ENCODE data around the gene C1orf21. TPM values are rescaled to one million over a fixed set of nuclear protein-coding genes. Genes with fewer than 3 reads are reported as not detected.

The C1orf21 gene
- total and polyA plus RNA-seq, 5 experiments from 2014 or later, result 0.60 to 30.9 (median 0.84) TPM

DNA sequence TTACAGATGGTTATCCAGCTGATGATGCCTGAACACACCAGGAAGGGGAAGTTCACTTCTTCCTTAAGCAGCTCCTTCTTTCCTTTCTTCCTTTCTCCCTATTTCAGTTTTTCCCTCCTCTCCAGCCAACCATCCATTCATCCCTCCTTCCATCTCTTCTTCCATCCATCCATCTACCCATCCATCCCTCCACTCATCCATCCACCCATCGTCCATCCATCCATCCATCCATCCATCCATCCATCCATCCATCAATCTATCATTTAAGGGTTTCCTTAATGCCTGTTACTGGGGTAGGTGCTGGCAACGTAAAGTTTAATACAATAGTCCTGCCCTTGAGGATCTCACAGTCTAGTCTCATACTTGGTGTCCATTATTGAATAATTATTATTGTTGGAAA lies 36.8 kb downstream of the C1orf21 start:
- no peaks in the 10 kb centered on the region for H3K36me3 Mint-ChIP-seq
- H3K27ac Mint-ChIP-seq, result no peak overlapping the region
- peaks cover 0 to 11% (median 0%) of the 10 kb centered on the region in 4 donors for H3K4me1 Mint-ChIP-seq
- H3K9me3 Mint-ChIP-seq, result no peaks in the 10 kb centered on the region
- DNase-seq (no peak), ATAC-seq (no peak)
- POLR2A ChIA-PET, result no interaction called here
- peaks cover 0 to 20% (median 1%) of the 10 kb centered on the region in 5 donors for H3K27me3 Mint-ChIP-seq
- no peak overlapping the region for H3K4me3 Mint-ChIP-seq

DNA sequence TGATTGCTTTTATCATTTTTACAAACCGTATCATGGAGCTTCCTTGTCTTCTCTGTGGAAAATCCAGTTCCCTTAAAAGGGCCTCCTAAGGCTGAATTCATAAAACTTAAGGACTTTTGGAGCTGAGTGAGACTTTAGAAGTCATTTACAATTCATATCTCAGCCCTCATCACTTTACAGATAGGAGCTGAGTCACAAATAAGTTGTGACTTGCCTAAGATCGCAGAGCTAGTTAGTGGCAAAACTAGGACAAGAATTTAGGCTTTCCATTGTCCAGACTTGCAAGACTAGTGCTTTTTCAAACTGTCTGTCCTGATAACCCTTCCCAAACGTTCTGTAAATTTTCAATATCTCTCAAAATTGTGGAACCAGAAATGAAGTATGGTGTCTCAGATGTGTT lies 37.3 kb downstream of the C1orf21 start:
- Mint-ChIP-seq H3K4me3 (no peak overlapping the region), H3K27ac (no peak overlapping the region), H3K36me3 (no peaks in the 10 kb centered on the region), H3K9me3 (no peaks in the 10 kb centered on the region), H3K4me1 (peaks cover 0 to 6% (median 0%) of the 10 kb centered on the region in 4 donors), H3K27me3 (peaks cover 0 to 20% (median 1%) of the 10 kb centered on the region in 5 donors)
- POLR2A ChIA-PET, result no interaction called here
- DNase-seq (no peak), ATAC-seq (no peak)

GRCh38 chr1:184424945-184425344 lies 38.1 kb downstream of the C1orf21 start:
- Mint-ChIP-seq H3K27me3 (peaks cover 0 to 20% (median 1%) of the 10 kb centered on the region in 5 donors), H3K4me1 (no peaks in the 10 kb centered on the region), H3K36me3 (no peaks in the 10 kb centered on the region), H3K27ac (no peak overlapping the region), H3K9me3 (no peaks in the 10 kb centered on the region), H3K4me3 (no peak overlapping the region)
- DNase-seq (no peak), ATAC-seq (no peak)
- POLR2A ChIA-PET, result no interaction called here

DNA sequence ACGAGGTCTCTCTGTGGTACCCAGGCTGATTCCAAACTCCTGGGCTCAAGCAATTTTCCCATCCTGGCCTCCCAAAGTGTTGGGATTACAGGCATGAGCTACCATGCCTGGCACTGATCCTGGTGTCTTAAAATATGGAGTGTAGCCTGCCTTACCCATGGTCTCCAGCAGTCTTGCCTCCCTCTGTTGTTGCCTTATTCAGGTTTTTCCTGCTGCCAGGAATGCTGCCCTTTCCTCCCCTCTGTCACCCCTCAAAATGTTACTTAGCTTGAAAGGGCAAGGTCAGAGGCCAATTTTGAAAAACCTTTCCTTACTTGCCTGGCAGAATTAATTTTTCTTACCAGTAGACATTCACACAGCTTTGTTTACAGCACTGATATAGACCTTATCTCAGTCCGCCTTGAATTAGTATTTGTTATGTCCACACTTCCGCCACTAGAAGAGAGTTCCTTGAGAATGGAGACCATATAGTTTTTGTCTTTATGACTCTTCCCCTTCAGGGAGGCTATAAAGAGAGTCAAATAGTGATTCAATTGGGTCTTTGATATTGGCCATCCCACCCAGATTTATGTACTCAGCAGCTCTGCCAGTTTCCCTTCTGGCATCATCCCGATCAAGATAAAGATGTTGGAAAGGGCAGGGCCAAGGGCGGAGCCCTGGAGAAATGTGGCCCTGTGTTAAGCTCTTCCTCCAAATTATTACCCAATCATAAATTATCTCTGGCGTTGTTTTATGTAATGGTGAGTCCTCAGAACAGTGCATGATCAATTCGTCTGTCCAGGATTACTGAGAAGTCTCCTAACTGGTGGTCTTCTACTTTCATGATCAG lies 38.8 kb downstream of the C1orf21 start:
- POLR2A ChIA-PET, result no interaction called here
- H3K4me3 Mint-ChIP-seq, result no peak overlapping the region
- H3K36me3 Mint-ChIP-seq, result no peaks in the 10 kb centered on the region
- peaks cover 0 to 20% (median 1%) of the 10 kb centered on the region in 5 donors for H3K27me3 Mint-ChIP-seq
- DNase-seq (no peak), ATAC-seq (no peak)
- no peaks in the 10 kb centered on the region for H3K9me3 Mint-ChIP-seq
- no peak overlapping the region for H3K27ac Mint-ChIP-seq
- no peaks in the 10 kb centered on the region for H3K4me1 Mint-ChIP-seq

GRCh38 chr1:184426278-184426674 lies 39.4 kb downstream of the C1orf21 start:
- DNase-seq (no peak), ATAC-seq (no peak)
- POLR2A ChIA-PET, result no interaction called here
- no peaks in the 10 kb centered on the region for H3K36me3 Mint-ChIP-seq
- H3K4me1 Mint-ChIP-seq, result no peaks in the 10 kb centered on the region
- H3K27me3 Mint-ChIP-seq, result peaks cover 0 to 20% (median 1%) of the 10 kb centered on the region in 5 donors
- peaks cover 0 to 1% (median 0%) of the 10 kb centered on the region in 9 donors for H3K9me3 Mint-ChIP-seq
- no peak overlapping the region for H3K4me3 Mint-ChIP-seq
- H3K27ac Mint-ChIP-seq, result no peak overlapping the region

- DNase-seq, result no peak
- Mint-ChIP-seq H3K4me1 (no peaks in the 10 kb centered on the region), H3K27me3 (peaks cover 0 to 20% (median 1%) of the 10 kb centered on the region in 5 donors)
These were observed 40.9 kb downstream of the C1orf21 start for GRCh38 chr1:184427722-184428121.

GRCh38 chr1:184428604-184429003 lies 41.8 kb downstream of the C1orf21 start:
- H3K9me3 Mint-ChIP-seq, result peaks cover 0 to 6% (median 0%) of the 10 kb centered on the region in 9 donors
- peaks cover 0 to 18% (median under 1%) of the 10 kb centered on the region in 5 donors for H3K27me3 Mint-ChIP-seq
- no peaks in the 10 kb centered on the region for H3K36me3 Mint-ChIP-seq
- POLR2A ChIA-PET, result no interaction called here
- no peaks in the 10 kb centered on the region for H3K4me1 Mint-ChIP-seq
- no peak overlapping the region for H3K4me3 Mint-ChIP-seq
- ATAC-seq, result no peak
- no peak for DNase-seq
- H3K27ac Mint-ChIP-seq, result no peak overlapping the region

More at GRCh38 chr1:184427722-184428121, 40.9 kb downstream of the C1orf21 start:
- Mint-ChIP-seq H3K27ac (no peak overlapping the region), H3K4me3 (no peak overlapping the region), H3K9me3 (peaks cover 0 to 6% (median 0%) of the 10 kb centered on the region in 9 donors), H3K36me3 (no peaks in the 10 kb centered on the region)
- ATAC-seq, result no peak
- POLR2A ChIA-PET, result no interaction called here

GRCh38 chr1:184429335-184429734 lies 42.5 kb downstream of the C1orf21 start:
- ATAC-seq (no peak), DNase-seq (no peak)
- Mint-ChIP-seq H3K36me3 (no peaks in the 10 kb centered on the region), H3K9me3 (peaks cover 0 to 6% (median 0%) of the 10 kb centered on the region in 9 donors), H3K27ac (no peak overlapping the region), H3K4me1 (no peaks in the 10 kb centered on the region), H3K4me3 (no peak overlapping the region), H3K27me3 (peaks cover 0 to 13% (median 0%) of the 10 kb centered on the region in 5 donors)
- POLR2A ChIA-PET, result no interaction called here

GRCh38 chr1:184433956-184434502 lies 47.2 kb downstream of the C1orf21 start:
- Mint-ChIP-seq H3K36me3 (no peaks in the 10 kb centered on the region), H3K27ac (no peak overlapping the region), H3K27me3 (no peaks in the 10 kb centered on the region), H3K4me1 (no peaks in the 10 kb centered on the region), H3K4me3 (no peak overlapping the region), H3K9me3 (peaks cover 0 to 6% (median 0%) of the 10 kb centered on the region in 9 donors)
- POLR2A ChIA-PET, result no interaction called here
- ATAC-seq, result no peak
- DNase-seq, result no peak

DNA sequence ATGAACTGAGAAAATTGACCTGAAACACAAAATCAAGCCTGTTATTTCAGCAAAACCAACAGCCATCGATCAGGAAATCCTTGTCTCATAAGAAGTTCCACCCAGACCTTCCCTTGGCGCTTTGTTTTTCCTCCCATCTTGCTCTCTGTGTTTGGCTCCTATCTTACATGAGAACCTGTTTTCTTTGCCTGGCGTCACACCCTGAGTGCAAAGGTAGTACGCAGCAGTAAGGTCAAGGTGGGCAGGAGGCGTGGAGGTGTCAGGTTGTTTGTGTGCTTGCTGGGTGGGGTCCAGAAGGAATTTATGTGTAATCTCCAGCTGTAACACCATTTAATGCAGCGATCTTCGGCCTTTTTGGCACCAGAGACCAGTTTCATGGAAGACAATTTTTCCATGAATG lies 50.5 kb downstream of the C1orf21 start:
- Mint-ChIP-seq H3K4me1 (no peaks in the 10 kb centered on the region), H3K36me3 (no peaks in the 10 kb centered on the region), H3K27me3 (peaks cover 0 to 1% (median 0%) of the 10 kb centered on the region in 5 donors)

GRCh38 chr1:184438363-184438762 lies 51.5 kb downstream of the C1orf21 start:
- Mint-ChIP-seq H3K4me3 (no peak overlapping the region), H3K27ac (no peak overlapping the region), H3K9me3 (no peaks in the 10 kb centered on the region), H3K27me3 (peaks cover 0 to 1% (median 0%) of the 10 kb centered on the region in 5 donors), H3K36me3 (no peaks in the 10 kb centered on the region), H3K4me1 (no peaks in the 10 kb centered on the region)
- POLR2A ChIA-PET, result no interaction called here
- ATAC-seq (no peak), DNase-seq (no peak)

More for the DNA sequence above, 50.5 kb downstream of the C1orf21 start:
- H3K4me3 Mint-ChIP-seq, result no peak overlapping the region
- DNase-seq (no peak), ATAC-seq (no peak)
- H3K9me3 Mint-ChIP-seq, result no peaks in the 10 kb centered on the region
- POLR2A ChIA-PET, result no interaction called here
- no peak overlapping the region for H3K27ac Mint-ChIP-seq

- POLR2A ChIA-PET, result no interaction called here
- H3K4me3 Mint-ChIP-seq, result no peak overlapping the region
- no peaks in the 10 kb centered on the region for H3K36me3 Mint-ChIP-seq
- no peak for DNase-seq
- no peak for ATAC-seq
- no peaks in the 10 kb centered on the region for H3K9me3 Mint-ChIP-seq
- H3K27ac Mint-ChIP-seq, result no peak overlapping the region
- H3K4me1 Mint-ChIP-seq, result no peaks in the 10 kb centered on the region
- peaks cover 0 to 1% (median 0%) of the 10 kb centered on the region in 5 donors for H3K27me3 Mint-ChIP-seq
These were observed 55.4 kb downstream of the C1orf21 start for GRCh38 chr1:184442260-184442659.

- H3K9me3 Mint-ChIP-seq, result no peaks in the 10 kb centered on the region
- no peak for ATAC-seq
- peaks cover 0 to 1% (median 0%) of the 10 kb centered on the region in 5 donors for H3K27me3 Mint-ChIP-seq
- DNase-seq, result no peak
- POLR2A ChIA-PET, result no interaction called here
- no peaks in the 10 kb centered on the region for H3K36me3 Mint-ChIP-seq
- H3K4me1 Mint-ChIP-seq, result no peaks in the 10 kb centered on the region
- no peak overlapping the region for H3K4me3 Mint-ChIP-seq
- no peak overlapping the region for H3K27ac Mint-ChIP-seq
These were observed 56.4 kb downstream of the C1orf21 start for GRCh38 chr1:184443201-184443600.
